H1 (cell line): ENCODE results near the gene POMP. TPM values are rescaled to one million over a fixed set of nuclear protein-coding genes. Genes with fewer than 3 reads are reported as not detected.

ENCODE experiments used
- ATF3 ChIP-seq: IDR thresholded peaks from 2 replicates; pipeline ENCODE4 v1.6.1; 2011; ENCODE audit warnings: low read depth, mild to moderate bottlenecking, low read length; ENCODE audit not compliant: insufficient read depth
- BRCA1 ChIP-seq: IDR thresholded peaks from 2 replicates; pipeline ENCODE4 v1.6.1; 2012; ENCODE audit warnings: low read depth, low read length, improper control_type of control experiment
- CHD2 ChIP-seq: IDR thresholded peaks from 2 replicates; pipeline ENCODE4 v1.6.1; 2012; ENCODE audit warnings: low read length, improper control_type of control experiment
- EZH2 ChIP-seq: fragments of 200-600 bp; sonication (generic); IDR thresholded peaks from 2 replicates; pipeline ENCODE4 v1.7.1; 2012; ENCODE audit warnings: low read depth, mild to moderate bottlenecking, moderate library complexity, low read length, inconsistent platforms; ENCODE audit not compliant: severe bottlenecking
- MAFK ChIP-seq: IDR thresholded peaks from 2 replicates; pipeline ENCODE4 v1.6.1; 2012; ENCODE audit warnings: low read depth, mild to moderate bottlenecking, improper control_type of control experiment, low read length
- SP1 ChIP-seq: IDR thresholded peaks from 2 replicates; pipeline ENCODE4 v1.6.1; 2011; ENCODE audit warnings: low read depth, low read length
- polyA plus RNA-seq, 7 experiments: library from polyadenylated mRNA; depleted of rRNA in 3 of 7; stranded (reverse) in 5 of 7; unstranded in 2 of 7; fragments of >200 nt in 5 of 7; fragments of 200-250 nt in 2 of 7; gene quantifications; 1 replicate in 5 of 7; 2 replicates in 1 of 7; 4 replicates in 1 of 7; pipeline versions ENCODE4 v1.2.1 to v1.2.3, GENCODE V29; 2011 to 2013; ENCODE audit warnings: missing spikeins in 2 of 7, mixed read lengths in 2 of 7
- total RNA-seq: library from RNA; stranded (reverse); fragmentation: NEBNext Ultra II Directional; extraction: Animal tissue kit (Norgen Biotek cat#: 25700); gene quantifications from 2 replicates; pipeline ENCODE4 v1.2.1, GENCODE V29; 2021

The POMP gene
- total and polyA plus RNA-seq, 2 of the 8 experiments (the other 6 are each of a cell fraction or from before 2014, with no cell fraction given) = 38.4 to 115 TPM

DNA sequence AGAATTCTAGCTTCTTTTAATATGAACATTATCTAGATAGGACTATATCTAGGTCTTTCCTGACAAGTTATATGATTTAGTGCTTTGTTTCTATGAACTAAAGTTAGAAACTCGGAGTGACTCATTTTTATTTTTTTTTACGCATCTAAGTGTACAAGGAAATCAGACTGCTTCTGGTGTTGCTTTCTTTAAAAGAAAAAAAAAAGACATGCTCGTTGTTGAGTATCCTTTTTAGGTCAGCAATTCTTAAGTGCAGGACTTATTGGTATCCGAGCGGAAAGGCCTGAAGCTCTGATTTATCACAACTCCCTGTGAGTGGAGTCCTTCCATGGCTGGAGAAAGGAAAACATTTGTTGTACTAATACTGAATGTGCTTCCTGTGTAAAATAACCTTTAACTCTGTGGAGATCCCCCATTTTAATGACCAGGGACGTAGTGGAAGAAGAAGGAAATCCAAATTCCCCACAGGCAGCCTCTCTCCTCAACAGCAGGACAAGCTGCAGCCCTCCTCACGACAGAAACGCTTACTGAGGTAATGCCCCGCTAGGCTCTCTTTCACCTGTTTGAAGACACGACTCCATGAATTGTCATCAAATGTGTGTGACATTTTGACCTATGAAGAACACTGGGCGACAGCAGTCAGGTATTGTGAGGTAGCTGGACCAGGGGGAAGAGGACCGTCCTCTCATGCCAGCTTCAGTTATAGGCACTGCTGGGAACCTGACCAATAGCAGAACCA is 17.9 kb upstream of the POMP start (continued):
- TF ChIP-seq CHD2 (no peak), BRCA1 (no peak), MAFK (no peak), EZH2 (no peak), SP1 (no peak), ATF3 (no peak)
